CD4-positive, alpha-beta T cell treated with Interleukin-17A for 4 hours (primary cell): Measurements from ENCODE around the gene FBLIM1.
"Not testable (repeated sequence)": the region's sequence is repeated elsewhere in the genome, so short reads cannot be mapped to it uniquely, and the experiment has no call there.

Source experiments
- DNase-seq: peaks from one replicate; pipeline ENCODE4 v3.0.0-alpha.2; 2020; ENCODE audit warnings: mixed read lengths

FBLIM1 gene

DNA sequence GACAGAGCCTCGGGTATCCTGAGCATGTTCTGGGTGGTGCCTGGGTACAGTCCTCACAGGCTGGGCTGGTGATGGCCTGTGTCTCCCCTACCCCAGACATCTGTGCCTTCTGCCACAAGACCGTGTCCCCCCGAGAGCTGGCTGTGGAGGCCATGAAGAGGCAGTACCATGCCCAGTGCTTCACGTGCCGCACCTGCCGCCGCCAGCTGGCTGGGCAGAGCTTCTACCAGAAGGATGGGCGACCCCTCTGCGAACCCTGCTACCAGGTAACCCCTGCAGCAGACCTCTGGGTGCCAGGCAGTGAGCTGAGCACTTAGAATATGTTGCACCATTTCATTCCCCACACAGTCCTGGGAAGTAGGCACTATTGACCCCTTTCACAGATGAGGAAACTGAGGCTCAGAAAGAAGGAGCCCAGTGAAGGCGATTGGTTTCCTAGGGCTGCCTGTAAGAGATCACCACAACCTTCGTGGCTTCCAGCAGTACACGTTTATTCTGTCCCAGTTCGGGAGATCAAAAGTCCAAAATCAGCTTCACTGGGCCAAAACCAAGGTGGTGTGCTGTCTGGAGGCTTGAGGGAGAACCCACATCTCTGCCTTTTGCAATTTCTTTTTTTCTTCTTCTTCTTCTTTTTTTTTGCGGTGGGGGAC, 11.8 kb downstream of the FBLIM1 start:
- no peak for DNase-seq

DNA sequence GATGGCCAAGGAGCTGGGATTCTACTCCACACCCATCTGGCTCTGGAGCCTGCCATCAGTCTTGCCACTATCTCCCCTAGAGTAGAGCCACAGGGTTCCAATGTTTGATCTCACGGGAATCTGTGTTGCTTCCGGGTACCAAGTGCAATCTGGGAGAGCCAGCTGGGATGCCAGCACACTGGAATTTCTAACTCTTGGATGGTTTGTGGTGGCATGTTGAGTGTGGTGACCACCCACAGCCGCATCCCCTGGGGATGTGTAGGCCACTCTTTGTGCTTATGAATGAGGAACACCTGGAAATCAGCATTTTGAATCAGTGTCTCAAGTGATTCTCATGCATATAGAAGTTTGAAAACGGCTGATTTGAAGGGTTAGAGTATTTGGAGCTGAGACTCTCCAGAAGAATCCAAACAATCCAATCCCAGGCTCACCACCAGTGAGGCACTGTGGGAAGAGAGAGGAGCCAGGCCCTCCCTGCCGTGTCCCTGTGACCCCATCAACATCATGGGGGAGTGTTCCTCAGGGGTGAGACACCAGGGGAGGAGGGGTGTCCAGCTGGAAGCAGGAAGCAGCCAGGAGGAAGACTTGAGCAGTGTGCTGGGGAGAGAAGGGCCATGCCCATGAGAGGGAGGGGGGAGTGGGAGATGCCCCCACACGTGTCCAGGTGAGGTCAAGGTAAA, 13.4 kb downstream of the FBLIM1 start:
- no peak for DNase-seq

DNA sequence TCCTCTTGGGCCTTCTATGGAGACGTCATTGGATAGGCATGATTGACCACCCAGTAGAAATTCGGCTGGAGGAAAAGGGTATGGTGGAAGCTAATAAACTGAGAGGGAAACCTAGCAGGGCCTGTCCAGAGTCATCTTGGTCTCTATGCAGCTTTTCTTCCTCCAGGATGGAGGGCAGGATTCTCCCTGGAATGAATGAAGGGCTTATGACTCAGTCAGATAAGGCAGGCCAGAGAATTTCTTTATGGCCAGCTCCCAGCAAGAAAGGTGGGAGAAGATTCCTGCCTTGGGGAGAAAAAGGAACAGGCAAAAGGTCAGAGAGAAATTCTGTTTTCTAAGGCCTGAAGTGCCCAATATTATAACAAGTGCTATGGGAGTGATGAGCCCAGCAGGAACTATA, 17.1 kb downstream of the FBLIM1 start:
- no peak for DNase-seq

DNA sequence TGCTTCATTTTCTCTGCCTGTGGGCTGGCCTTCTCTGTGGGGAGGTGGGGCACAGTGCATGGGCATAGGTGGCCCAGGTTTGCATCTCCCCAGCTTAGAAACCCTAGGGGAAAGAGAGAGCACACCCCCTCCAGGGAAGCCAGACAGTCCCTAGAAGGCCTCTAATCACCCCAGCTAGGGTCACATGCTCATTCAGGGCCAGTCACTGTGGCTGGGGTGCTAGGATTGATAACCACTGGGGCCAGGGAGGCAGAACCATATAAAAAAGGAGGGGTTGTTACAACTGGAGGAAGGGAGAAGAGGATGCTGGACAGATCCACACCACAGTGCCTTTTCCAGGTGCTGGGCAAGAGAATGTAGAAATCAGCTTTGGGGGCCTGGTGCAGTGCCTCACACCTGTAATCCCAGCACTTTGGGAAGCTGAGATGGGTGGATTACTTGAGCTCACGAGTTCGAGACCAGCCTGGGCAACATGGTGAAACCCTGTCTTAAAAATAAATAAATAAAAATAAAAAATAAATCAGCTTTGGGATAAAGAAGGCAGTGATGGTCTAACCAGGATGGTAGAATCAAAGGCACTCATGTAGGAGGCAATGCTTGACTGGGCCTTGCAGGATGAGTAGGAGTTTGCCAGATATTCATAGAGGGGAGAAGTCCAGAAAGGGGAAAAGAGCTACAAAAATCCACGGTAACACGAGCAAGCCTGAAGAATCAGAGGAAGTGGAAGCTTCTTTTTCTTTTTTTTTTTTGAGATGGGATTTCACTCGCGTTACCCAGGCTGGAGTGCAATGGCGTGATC, 19.5 kb downstream of the FBLIM1 start:
- no peak for DNase-seq

DNA sequence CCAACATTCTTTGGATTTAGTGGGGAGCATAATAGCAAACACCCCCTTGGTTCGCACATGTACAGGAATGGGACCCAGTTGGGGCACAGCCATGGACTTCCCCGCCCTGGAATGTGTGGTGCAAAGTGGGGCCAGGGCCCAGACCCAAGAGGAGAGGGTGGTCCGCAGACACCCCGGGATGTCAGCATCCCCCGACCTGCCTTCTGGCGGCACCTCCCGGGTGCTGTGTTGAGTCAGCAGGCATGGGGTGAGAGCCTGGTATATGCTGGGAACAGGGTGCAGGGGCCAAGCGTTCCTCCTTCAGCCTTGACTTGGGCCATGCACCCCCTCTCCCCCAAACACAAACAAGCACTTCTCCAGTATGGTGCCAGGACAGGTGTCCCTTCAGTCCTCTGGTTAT, 27.1 kb downstream of the FBLIM1 start:
- no peak for DNase-seq

DNA sequence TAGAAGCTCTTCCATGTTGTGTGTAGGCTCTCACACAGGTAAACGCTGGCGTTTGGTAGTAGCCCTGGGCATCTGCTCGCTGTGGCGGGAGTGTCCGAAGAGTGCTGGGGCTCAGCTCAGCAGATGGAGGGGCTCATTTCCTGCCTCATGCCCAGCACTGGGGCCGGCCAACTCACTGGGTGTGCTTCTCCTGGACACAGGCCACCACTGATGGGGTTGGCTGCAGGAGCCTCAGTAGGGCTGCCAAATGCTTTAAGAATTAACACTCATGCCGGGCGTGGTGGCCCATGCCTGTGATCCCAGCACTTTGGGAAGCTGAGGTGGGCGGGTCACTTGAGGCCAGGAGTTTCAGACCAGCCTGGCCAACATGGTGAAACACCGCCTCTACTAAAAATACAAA, 28.0 kb downstream of the FBLIM1 start:
- DNase-seq: no peak

DNA sequence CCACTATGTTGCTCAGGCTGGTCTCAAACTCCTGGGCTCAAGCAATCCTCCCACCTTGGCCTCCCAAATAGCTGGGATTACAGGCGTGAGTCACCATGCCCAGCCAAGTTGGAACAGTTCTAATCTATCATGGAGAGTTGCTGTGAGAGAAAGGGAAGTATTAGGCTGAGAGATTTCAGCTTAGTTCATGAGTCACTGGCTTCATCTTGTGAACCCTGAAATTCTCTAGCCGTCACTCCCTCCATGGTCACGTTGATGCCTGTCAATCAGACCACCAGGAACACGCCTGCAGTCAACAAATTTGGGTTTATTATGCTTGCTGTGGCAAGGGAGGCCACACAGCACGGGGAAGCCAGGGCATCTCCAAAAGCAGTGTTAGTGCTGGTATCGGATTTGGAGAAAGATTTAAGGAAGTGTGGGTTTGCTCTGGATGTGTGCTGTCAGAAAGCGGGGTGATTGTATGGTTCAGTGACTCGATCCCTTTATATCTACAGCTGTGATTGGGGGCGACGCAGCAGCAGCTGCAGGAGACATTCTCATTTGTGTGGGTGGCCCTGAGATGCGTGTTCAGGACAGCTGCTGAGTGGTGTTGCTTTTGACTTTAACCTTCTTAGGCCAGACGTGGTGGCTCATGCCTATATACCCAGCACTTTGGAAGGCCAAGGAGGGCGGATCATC, 30.2 kb downstream of the FBLIM1 start:
- DNase-seq: no peak

DNA sequence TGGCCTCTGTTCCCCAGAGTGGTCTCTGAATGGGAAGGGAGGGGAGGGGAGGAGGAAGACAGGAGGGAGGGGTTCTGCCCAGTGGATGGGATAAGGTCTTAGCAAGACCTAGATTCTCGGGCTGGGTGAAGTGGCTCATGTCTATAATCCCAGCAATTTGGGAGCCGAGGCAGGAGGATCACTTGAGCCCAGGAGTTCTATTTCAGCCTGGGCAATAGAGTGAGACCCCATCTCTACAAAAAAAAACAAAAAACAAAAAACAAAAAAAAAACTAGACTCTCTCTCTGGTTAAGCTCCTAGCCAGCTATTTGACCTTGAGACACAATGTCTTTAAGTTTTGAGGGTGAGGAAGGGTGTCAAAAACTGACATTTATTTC, 37.5 kb downstream of the FBLIM1 start:
- DNase-seq: no peak

DNA sequence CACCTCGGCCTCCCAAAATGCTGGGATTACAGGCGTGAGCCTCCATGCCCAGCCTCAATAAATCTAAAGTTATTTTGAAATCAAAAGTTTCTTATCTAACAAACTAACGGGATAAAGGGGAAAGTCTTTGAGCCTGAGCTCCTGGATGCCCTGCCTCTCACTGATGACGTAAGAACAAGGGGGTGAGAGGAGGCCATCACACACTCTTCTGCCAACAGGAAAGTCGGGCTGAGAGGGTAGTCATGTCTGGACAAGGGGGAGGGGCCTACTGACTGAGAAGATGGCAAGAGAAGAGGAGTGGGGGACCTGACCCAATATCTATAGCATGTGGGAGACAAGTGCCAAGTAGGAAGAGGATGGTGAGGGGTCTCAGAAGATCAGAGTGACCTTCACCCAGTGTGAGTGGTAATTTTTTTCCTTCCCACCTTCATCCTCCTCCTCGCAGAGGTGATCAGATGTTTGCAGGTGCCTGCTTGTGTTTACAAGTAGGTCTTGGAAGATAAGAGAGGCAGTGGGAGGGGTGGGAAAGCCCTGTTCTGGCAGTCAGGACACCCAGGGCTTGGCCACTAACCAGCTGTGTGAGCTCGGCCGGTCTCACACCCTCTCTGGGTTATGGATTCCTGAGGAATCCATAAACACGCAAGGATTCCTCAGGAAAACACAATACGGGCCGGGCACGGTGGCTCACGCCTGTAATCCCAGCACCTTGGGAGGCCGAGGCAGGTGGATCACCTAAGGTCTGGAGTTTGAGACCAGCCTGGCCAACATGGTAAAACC, 39.2 kb downstream of the FBLIM1 start:
- DNase-seq: no peak

DNA sequence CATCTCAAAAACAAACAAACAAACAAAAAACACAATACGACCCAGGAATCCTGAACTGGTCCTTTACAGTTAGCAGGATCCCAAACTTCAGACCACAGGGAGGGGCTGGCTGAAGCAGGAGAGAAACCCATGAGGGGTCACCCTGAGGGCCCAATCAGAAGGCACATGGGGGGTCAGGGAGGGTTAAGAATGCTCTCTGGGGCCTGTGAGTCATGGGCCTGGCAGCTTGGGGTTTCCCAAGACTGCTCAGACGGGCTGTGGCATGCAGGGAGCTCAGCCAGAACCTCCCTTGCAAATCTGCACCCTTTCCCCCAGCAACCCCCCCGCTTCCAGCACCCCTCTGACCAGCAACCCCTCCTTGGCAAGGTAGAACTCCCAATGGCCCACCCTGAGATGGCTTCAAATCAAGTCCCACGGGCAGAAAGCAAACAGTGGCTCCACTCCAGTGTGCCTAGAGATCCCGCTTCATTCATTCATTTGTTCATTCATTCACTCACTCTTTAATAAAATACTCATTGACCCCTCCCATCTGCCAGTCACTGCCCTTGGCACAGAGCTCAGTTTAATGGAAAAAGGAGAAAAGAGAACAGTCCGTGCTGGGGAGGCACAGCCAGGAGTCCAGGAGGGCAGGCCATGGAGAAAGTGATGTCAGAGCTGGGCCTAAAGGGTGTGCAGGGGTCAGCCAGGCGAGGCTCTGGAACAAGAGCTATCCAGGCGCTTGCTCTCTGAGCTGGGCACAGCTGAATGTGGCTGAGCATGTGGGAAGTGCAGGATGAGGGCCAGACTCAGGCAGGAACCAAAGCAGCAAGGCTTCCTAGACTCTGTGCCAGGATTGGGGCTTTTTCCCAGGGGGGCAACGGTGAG, 40.6 kb downstream of the FBLIM1 start:
- DNase-seq: no peak

DNA sequence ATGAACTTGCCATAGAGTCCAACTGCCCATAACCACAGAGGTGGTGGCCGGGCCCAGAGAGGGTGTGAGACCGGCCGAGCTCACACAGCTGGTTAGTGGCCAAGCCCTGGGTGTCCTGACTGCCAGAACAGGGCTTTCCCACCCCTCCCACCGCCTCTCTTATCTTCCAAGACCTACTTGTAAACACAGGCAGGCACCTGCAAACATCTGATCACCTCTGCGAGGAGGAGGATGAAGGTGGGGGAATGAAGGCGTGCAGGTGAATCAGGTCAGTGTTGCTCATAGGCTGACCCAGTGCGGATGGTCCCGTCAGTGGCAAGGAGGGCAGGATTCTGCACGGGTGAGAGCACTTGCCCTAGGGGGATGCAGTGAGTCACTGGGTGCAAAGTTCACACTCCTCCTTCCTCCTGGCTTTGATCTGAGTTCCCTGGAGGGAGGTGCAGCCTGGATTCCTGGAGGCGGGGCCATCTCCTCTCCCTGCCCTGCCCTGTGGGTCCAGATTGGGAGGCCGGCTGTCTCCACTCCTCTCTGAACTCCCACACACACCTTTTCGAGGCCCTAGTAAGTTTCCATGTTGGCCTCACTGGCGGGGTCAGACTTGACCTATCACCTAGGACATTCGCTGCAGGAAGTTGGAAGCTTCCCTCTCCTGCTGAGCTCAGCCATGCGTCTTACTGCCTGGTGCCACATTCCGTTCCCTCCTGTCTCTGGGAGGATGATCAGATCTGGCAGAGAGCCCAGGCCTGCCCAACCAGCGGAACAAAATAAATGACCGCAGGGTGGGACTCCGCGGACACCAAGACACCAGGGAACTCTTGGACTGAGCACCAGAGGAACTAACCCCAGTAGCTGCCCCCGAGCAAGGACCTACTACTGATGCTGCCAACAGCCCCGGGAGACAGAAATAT, 41.6 kb downstream of the FBLIM1 start:
- no peak for DNase-seq

DNA sequence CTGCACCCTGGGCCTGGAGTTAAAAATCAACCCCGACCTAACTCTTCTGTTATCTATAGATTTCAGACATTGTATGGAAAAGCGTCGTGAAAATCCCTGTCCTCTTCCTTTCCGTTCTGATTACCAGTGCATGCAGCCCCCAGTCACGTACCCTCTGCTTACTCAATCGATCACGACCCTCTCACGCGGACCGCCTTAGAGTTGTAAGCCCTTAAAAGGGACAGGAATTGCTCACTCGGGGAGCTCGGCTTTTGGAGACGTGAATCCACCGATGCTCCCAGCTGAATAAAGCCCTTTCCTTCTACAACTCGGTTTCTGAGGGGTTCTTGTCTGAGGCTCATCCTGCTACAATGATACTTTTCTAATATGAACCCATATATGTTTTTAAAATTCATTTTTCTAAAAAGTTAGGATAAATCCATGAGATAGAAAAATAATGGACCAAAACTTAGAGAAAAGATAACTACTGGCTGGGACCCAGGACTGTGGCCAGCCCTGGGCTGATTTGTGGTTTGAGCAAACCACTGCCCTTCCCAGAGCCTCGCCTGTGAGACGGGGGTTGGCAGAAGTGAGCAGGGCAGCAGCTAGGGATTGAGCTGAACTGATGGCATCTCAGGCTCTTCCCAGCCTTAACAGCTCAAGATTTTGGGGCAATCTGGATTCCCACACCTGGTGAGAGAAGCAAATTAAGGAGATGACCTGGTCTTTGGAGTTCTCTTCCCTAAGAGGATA, 43.8 kb downstream of the FBLIM1 start:
- DNase-seq: no peak

DNA sequence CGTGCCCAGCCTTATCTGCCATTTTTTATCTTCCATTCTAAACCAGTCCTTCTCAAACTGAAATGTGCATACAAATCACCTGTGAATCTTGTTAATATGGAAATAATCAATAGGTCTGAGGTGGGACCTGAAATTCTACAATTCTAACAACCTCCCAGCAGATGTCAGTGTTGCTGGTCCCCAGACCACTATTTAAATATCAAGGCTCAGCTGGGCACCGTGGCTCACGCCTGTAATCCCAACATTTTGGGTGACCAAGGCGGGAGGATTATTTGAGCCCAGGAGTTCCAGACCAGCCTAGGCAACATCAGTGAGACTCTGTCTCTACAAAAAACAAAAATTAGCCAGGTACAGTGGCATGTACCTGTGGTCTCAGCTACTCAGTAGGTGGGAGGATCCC, 44.8 kb downstream of the FBLIM1 start:
- DNase-seq: peak; percentile 20

DNA sequence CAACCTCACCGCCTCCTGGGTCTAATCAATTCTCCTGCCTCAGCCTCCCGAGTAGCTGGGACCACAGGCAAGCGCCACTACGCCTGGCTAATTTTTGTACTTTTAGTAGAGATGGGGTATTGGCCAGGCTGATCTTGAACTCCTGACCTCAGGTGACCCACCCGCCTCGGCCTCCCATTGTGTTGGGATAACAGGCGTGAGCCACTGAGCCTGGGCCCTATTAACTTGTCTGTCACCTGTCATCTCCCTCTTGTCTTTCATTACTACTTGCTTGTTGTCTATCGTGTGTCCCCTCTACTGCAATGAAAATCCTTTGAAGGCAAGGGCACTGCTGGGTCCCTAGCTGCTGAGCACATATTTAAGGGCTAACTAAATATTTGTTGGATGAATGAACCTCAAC, 45.5 kb downstream of the FBLIM1 start:
- DNase-seq: no peak

DNA sequence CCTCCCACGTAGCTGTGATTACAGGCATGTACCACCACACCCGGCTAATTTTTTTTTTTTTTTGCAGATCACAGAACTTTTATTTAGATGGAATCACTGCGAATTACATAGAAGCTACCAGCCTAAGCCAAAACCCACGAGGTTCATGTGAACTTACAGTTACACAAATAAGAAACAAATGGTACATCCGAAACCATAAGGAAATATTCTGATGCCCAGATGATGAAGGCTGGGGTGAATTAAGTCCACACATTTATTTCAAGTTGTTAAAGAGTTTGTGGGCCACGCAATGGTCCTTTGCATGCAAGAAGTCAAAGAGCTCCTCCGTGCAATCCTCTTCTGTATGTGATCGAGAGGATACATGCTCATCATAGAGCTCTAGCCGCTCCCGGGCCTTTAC, 48.5 kb downstream of the FBLIM1 start:
- no peak for DNase-seq

DNA sequence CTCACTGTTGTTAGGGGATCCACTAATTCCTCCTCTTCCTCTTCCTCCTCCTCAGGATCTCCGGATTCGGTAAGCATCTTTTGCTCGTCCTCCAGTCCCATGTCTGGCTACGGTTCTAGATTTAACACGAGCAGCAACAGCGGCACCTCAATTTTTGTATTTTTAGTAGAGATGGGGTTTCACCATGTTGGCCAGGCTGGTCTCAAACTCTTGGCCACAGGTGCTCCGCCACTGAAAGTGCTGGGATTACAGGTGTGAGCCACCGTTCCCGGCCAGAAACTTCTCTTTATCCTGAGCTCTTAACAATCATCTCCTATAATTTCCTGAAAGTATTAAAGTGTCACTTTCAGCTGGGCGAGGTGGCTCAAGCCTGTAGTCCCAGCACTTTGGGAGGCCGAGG, 49.0 kb downstream of the FBLIM1 start, which contains the start of gene UQCRHL:
Gene UQCRHL, minus strand, starts transcription at position 101 of the 400 bp plus-strand sequence. Its CDS starts 0 bp downstream, at position 101.
- not testable (repeated sequence) for DNase-seq

DNA sequence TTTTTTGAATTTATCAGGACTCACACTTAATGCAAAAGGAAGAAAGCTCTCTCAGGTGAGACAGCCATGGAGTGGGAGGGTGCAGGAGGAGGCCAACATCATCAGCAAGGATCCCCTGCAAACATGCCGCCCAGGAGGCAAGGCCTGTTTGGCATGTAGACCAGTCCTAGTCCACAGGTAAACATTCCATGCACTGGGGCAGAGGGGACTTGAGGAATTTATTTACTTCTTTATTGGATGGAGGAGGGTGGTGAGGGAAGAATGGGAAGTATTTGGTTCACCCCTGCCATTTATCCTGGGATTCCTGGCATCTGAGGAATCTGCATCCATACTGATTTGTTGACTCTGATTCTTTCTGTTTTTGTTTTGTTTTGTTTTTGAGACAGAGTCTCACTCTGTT, 50.4 kb downstream of the FBLIM1 start:
- no peak for DNase-seq

DNA sequence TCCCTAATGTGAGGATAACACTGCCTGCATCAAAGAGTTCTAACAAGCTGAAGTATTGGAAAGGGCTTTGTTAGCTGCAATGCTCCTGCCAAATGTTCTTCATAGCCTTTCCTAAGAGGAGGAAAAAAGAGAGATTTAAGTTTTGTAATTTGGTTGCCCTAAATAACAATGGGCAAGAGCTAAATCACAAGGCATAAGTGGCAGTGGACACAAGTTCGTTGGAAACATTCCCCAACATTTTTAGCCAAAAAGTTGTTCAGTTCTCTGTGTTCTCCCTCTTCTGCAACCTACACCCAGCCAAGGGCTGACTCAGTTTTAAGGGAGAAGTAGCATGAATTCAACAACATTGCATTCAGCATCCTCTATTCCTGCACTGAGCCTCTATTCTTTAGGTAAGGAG, 51.5 kb downstream of the FBLIM1 start:
- no peak for DNase-seq

DNA sequence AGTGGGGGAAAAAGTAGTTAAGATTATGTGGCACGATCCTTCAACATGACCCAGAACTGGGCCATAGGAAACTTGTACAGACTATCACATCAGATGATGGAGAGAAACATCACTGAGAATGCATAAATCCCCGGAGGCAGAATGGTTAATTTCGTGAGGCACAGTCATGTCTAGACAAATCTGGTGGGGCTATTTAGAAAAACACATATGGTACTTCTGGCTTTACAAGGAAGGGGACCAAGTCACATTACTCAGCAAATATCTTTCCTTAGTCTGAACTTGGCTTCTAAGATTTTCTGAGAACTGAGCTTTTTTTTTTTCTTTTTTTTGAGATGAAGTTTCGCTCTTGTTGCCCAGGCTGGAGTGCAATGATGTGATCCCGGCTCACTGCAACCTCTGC, 58.1 kb downstream of the FBLIM1 start:
- DNase-seq: no peak

DNA sequence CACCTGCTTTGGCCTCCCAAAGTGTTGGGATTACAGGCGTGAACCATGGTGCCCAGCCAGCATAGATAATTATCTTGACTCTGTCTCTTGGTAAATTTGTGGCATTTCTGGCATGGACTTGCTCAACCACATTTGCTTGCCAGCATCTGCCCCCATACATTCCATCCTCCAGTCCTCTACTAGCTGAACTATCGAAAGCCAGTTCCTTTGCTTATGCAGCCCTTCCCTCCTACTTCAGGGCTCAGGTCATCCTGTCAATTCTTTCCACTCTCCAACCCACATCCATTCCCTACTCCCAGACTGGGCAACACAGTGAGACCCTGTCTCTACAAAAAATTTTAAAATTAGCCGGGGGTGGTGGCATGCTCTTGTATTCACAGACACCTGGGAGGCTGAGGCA, 61.9 kb downstream of the FBLIM1 start:
- DNase-seq: no peak
